ENCODE measurements around the gene HBA1. TPM values are rescaled to one million over a fixed set of nuclear protein-coding genes. Genes with fewer than 3 reads are reported as not detected.
"Not testable (repeated sequence)": the region's sequence is repeated elsewhere in the genome, so short reads cannot be mapped to it uniquely, and the experiment has no call there.

The HBA1 gene
- total and polyA plus RNA-seq, 4 donors, result 718 to 1,778 (median 1,061) TPM

- H3K9me3 ChIP-seq (ENCODE audit: control insufficient read depth, insufficient read depth, low read length); H3K36me3 ChIP-seq (ENCODE audit: control insufficient read depth, insufficient read depth, low read length); H3K4me1 ChIP-seq (ENCODE audit: control insufficient read depth, insufficient read depth, low read length); H3K4me3 ChIP-seq (ENCODE audit: low read depth, low read length); H3K27ac ChIP-seq (ENCODE audit: low read depth, low read length): not testable (repeated sequence)
- peak in 1 of 6 donors; percentile 17 for DNase-seq (ENCODE audit: low read depth in 4 of 6, low spot score in 6 of 6)
- peaks cover 62% of the 10 kb centered on the region for H3K27me3 ChIP-seq (ENCODE audit: control insufficient read depth, insufficient read depth, low read length)
- WGBS (ENCODE audit: insufficient coverage), result 22% methylated on average over 4 of the region's 13 CpGs
These were observed 2.3 kb upstream of the HBA1 start for GRCh38 chr16:173928-174769.

GRCh38 chr16:175011-175949, 1.2 kb upstream of the HBA1 start:
- DNase-seq (ENCODE audit: low read depth in 4 of 6, low spot score in 6 of 6), result no peak
- Histone ChIP-seq H3K9me3 (ENCODE audit: control insufficient read depth, insufficient read depth, low read length) (no peaks in the 10 kb centered on the region), H3K4me1 (ENCODE audit: control insufficient read depth, insufficient read depth, low read length) (peaks cover 12% of the 10 kb centered on the region), H3K27ac (ENCODE audit: low read depth, low read length) (no peak overlapping the region), H3K27me3 (ENCODE audit: control insufficient read depth, insufficient read depth, low read length) (peaks cover 65% of the 10 kb centered on the region), H3K36me3 (ENCODE audit: control insufficient read depth, insufficient read depth, low read length) (no peaks in the 10 kb centered on the region), H3K4me3 (ENCODE audit: low read depth, low read length) (no peak overlapping the region)
- 31% methylated on average over 3 of the region's 8 CpGs for WGBS (ENCODE audit: insufficient coverage)

- not testable (repeated sequence) for H3K27ac ChIP-seq (ENCODE audit: low read depth, low read length); H3K36me3 ChIP-seq (ENCODE audit: control insufficient read depth, insufficient read depth, low read length); H3K9me3 ChIP-seq (ENCODE audit: control insufficient read depth, insufficient read depth, low read length); H3K4me3 ChIP-seq (ENCODE audit: low read depth, low read length); DNase-seq (ENCODE audit: low read depth in 4 of 6, low spot score in 6 of 6)
- peaks cover 19% of the 10 kb centered on the region for H3K4me1 ChIP-seq (ENCODE audit: control insufficient read depth, insufficient read depth, low read length)
- WGBS (ENCODE audit: insufficient coverage), result no CpG with 5 or more reads among the region's 39 CpGs
- H3K27me3 ChIP-seq (ENCODE audit: control insufficient read depth, insufficient read depth, low read length), result peaks cover 61% of the 10 kb centered on the region
These were observed 474 bp upstream of the HBA1 start for GRCh38 chr16:176006-176405.

GRCh38 chr16:177394-177822, 928 bp downstream of the HBA1 start:
- DNase-seq (ENCODE audit: low read depth in 4 of 6, low spot score in 6 of 6), result peak in 1 of 6 donors; percentile 18
- Histone ChIP-seq H3K9me3 (ENCODE audit: control insufficient read depth, insufficient read depth, low read length) (no peaks in the 10 kb centered on the region), H3K36me3 (ENCODE audit: control insufficient read depth, insufficient read depth, low read length) (no peaks in the 10 kb centered on the region), H3K4me3 (ENCODE audit: low read depth, low read length) (no peak overlapping the region), H3K27me3 (ENCODE audit: control insufficient read depth, insufficient read depth, low read length) (peaks cover 54% of the 10 kb centered on the region), H3K27ac (ENCODE audit: low read depth, low read length) (no peak overlapping the region), H3K4me1 (ENCODE audit: control insufficient read depth, insufficient read depth, low read length) (peaks cover 26% of the 10 kb centered on the region)
- 5% methylated on average over 10 of the region's 13 CpGs for WGBS (ENCODE audit: insufficient coverage)

- H3K4me1 ChIP-seq (ENCODE audit: control insufficient read depth, insufficient read depth, low read length), result peaks cover 26% of the 10 kb centered on the region
- peaks cover 54% of the 10 kb centered on the region for H3K27me3 ChIP-seq (ENCODE audit: control insufficient read depth, insufficient read depth, low read length)
- peaks cover 2% of the 10 kb centered on the region for H3K36me3 ChIP-seq (ENCODE audit: control insufficient read depth, insufficient read depth, low read length)
- 58% methylated on average over 8 of the region's 11 CpGs for WGBS (ENCODE audit: insufficient coverage)
- H3K27ac ChIP-seq (ENCODE audit: low read depth, low read length), result no peak overlapping the region
- DNase-seq (ENCODE audit: low read depth in 4 of 6, low spot score in 6 of 6), result no peak
- H3K9me3 ChIP-seq (ENCODE audit: control insufficient read depth, insufficient read depth, low read length), result no peaks in the 10 kb centered on the region
- no peak overlapping the region for H3K4me3 ChIP-seq (ENCODE audit: low read depth, low read length)
These were observed 1.6 kb downstream of the HBA1 start for GRCh38 chr16:177981-178667.

- H3K4me3 ChIP-seq (ENCODE audit: low read depth, low read length), result no peak overlapping the region
- H3K27ac ChIP-seq (ENCODE audit: low read depth, low read length), result no peak overlapping the region
- H3K4me1 ChIP-seq (ENCODE audit: control insufficient read depth, insufficient read depth, low read length), result peaks cover 23% of the 10 kb centered on the region
- DNase-seq (ENCODE audit: low read depth in 4 of 6, low spot score in 6 of 6), result no peak
- peaks cover 3% of the 10 kb centered on the region for H3K36me3 ChIP-seq (ENCODE audit: control insufficient read depth, insufficient read depth, low read length)
- H3K9me3 ChIP-seq (ENCODE audit: control insufficient read depth, insufficient read depth, low read length), result no peaks in the 10 kb centered on the region
- H3K27me3 ChIP-seq (ENCODE audit: control insufficient read depth, insufficient read depth, low read length), result peaks cover 49% of the 10 kb centered on the region
- 86% methylated on average over 4 of the region's 11 CpGs for WGBS (ENCODE audit: insufficient coverage)
These were observed 2.2 kb downstream of the HBA1 start for GRCh38 chr16:178668-179015.

GRCh38 chr16:179211-180092, 3.0 kb downstream of the HBA1 start:
- H3K9me3 ChIP-seq (ENCODE audit: control insufficient read depth, insufficient read depth, low read length), result no peaks in the 10 kb centered on the region
- peaks cover 9% of the 10 kb centered on the region for H3K36me3 ChIP-seq (ENCODE audit: control insufficient read depth, insufficient read depth, low read length)
- 75% methylated on average over 6 of the region's 17 CpGs for WGBS (ENCODE audit: insufficient coverage)
- H3K4me1 ChIP-seq (ENCODE audit: control insufficient read depth, insufficient read depth, low read length), result peaks cover 23% of the 10 kb centered on the region
- DNase-seq (ENCODE audit: low read depth in 4 of 6, low spot score in 6 of 6), result no peak
- H3K4me3 ChIP-seq (ENCODE audit: low read depth, low read length), result no peak overlapping the region
- H3K27me3 ChIP-seq (ENCODE audit: control insufficient read depth, insufficient read depth, low read length), result peaks cover 46% of the 10 kb centered on the region
- H3K27ac ChIP-seq (ENCODE audit: low read depth, low read length), result no peak overlapping the region

GRCh38 chr16:180101-180675, 3.7 kb downstream of the HBA1 start, which contains the start of gene HBQ1:
HBQ1 (plus strand) TSS chr16:180459; CDS start chr16:180487, 28 bp downstream.
- Histone ChIP-seq H3K4me1 (ENCODE audit: control insufficient read depth, insufficient read depth, low read length) (peaks cover 23% of the 10 kb centered on the region), H3K27me3 (ENCODE audit: control insufficient read depth, insufficient read depth, low read length) (peaks cover 38% of the 10 kb centered on the region), H3K27ac (ENCODE audit: low read depth, low read length) (no peak within 1 kb of the TSS), H3K36me3 (ENCODE audit: control insufficient read depth, insufficient read depth, low read length) (peaks cover 15% of the 10 kb centered on the region), H3K9me3 (ENCODE audit: control insufficient read depth, insufficient read depth, low read length) (no peaks in the 10 kb centered on the region), H3K4me3 (ENCODE audit: low read depth, low read length) (peak within 1 kb of the TSS; percentile 35)
- under 1% methylated on average over 51 of the region's 59 CpGs for WGBS (ENCODE audit: insufficient coverage)
- peak in 3 of 6 donors; percentile 23 to 72 (median 70) for DNase-seq (ENCODE audit: low read depth in 4 of 6, low spot score in 6 of 6)
